ENCODE data around the gene AMBP.

The AMBP gene

GRCh38 chr9:114072184-114073140 lies 5.6 kb downstream of the AMBP start:
- H3K27ac ChIP-seq (ENCODE audit: low read length): no peak overlapping the region
- H3K27me3 ChIP-seq (ENCODE audit: low read depth, low read length): peaks cover 24% of the 10 kb centered on the region
- H3K36me3 ChIP-seq (replicated peaks; ENCODE audit: low read depth, low read length): no peaks in the 10 kb centered on the region
- TF ChIP-seq CTCF (IDR thresholded peaks at IDR 0.05; ENCODE audit: low read depth, low read length) (no peak), EZH2phosphoT487 (IDR thresholded peaks at IDR 0.05; ENCODE audit: low read depth) (no peak)
- H3K4me1 ChIP-seq (ENCODE audit: low read length): no peaks in the 10 kb centered on the region
- no peaks in the 10 kb centered on the region for H4K20me1 ChIP-seq (ENCODE audit: insufficient read depth, low read length)
- no peak overlapping the region for H3K4me3 ChIP-seq (ENCODE audit: low read length)
- no peak overlapping the region for H2AFZ ChIP-seq (ENCODE audit: low read depth, low read length)
- H3K9ac ChIP-seq (ENCODE audit: low read length): no peak overlapping the region
- no peak overlapping the region for H3K4me2 ChIP-seq (ENCODE audit: low read length)
- no peaks in the 10 kb centered on the region for H3K79me2 ChIP-seq (ENCODE audit: low read length)
- H3K9me3 ChIP-seq (ENCODE audit: insufficient read depth, low read length): no peaks in the 10 kb centered on the region

- Histone ChIP-seq H3K79me2 (ENCODE audit: low read length) (no peaks in the 10 kb centered on the region), H3K27me3 (ENCODE audit: low read depth, low read length) (peaks cover 24% of the 10 kb centered on the region), H3K36me3 (replicated peaks; ENCODE audit: low read depth, low read length) (no peaks in the 10 kb centered on the region), H3K27ac (ENCODE audit: low read length) (no peak overlapping the region), H3K4me1 (ENCODE audit: low read length) (no peaks in the 10 kb centered on the region), H3K9me3 (ENCODE audit: insufficient read depth, low read length) (no peaks in the 10 kb centered on the region), H2AFZ (ENCODE audit: low read depth, low read length) (no peak overlapping the region), H4K20me1 (ENCODE audit: insufficient read depth, low read length) (no peaks in the 10 kb centered on the region), H3K4me3 (ENCODE audit: low read length) (no peak overlapping the region), H3K4me2 (ENCODE audit: low read length) (no peak overlapping the region), H3K9ac (ENCODE audit: low read length) (no peak overlapping the region)
- no peak for TF ChIP-seq CTCF (IDR thresholded peaks at IDR 0.05; ENCODE audit: low read depth, low read length)
- TF ChIP-seq EZH2phosphoT487 (IDR thresholded peaks at IDR 0.05; ENCODE audit: low read depth): no peak
These were observed 6.8 kb downstream of the AMBP start for GRCh38 chr9:114071197-114071795.

GRCh38 chr9:114070188-114071103 lies 7.7 kb downstream of the AMBP start:
- Histone ChIP-seq H3K79me2 (ENCODE audit: low read length) (no peaks in the 10 kb centered on the region), H3K4me3 (ENCODE audit: low read length) (no peak overlapping the region), H3K4me1 (ENCODE audit: low read length) (no peaks in the 10 kb centered on the region), H3K27me3 (ENCODE audit: low read depth, low read length) (peaks cover 24% of the 10 kb centered on the region), H3K9me3 (ENCODE audit: insufficient read depth, low read length) (no peaks in the 10 kb centered on the region), H3K9ac (ENCODE audit: low read length) (no peak overlapping the region), H3K36me3 (replicated peaks; ENCODE audit: low read depth, low read length) (no peaks in the 10 kb centered on the region), H2AFZ (ENCODE audit: low read depth, low read length) (no peak overlapping the region), H3K4me2 (ENCODE audit: low read length) (no peak overlapping the region), H3K27ac (ENCODE audit: low read length) (no peak overlapping the region), H4K20me1 (ENCODE audit: insufficient read depth, low read length) (no peaks in the 10 kb centered on the region)
- TF ChIP-seq CTCF (IDR thresholded peaks at IDR 0.05; ENCODE audit: low read depth, low read length): no peak
